ENCODE results near the gene ATF3. TPM values are rescaled to one million over a fixed set of nuclear protein-coding genes. Genes with fewer than 3 reads are reported as not detected.

The ATF3 gene
- total RNA-seq, 1 experiment from 2014 or later, result 335 TPM

DNA sequence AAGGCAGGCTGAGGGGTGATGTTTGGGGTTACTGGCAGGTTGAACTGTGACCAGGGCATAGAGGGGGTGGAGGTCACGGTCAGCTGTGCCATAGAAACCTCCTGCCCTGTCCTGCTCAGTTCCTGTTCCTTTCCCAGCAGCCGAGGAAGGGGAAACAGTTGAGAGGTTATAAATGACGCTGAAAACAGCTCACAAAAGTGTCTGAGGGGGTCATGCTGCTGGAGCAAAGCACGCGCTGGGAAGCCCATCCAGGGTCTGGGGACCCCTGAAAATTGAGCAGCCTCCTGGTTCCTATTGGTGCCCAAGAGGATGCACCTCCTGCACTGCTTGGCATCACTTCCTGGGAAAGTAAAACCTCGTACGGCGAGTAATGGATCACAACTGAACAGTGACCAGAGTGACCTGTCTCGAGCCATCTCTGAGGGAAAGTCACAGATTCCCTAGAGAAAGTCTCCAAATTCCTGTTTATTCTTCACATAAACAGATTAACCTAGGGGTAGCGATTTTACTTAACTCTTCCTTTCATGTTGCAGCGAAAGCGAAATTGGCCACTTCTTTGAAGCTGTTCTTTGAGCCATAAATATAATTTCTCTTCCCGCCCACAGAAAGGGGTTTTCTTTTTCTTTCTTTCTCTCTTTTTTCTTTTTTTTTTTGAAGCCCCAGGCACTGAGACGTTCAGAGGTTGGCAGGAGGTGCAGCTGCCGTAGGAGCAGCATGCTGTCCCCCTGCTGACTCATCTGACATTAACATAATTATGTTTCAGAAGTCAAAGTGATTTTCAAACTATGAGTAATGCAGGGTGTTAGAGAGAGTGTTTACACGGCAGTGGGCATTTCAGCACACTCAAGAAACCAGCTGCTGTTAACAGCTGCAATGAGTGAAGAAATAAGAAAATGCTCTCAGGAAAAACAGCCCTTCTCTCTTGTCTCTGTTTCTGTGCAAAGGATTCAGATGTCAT lies 41.8 kb upstream of the ATF3 start:
- Histone ChIP-seq H3K27ac (ENCODE audit: low read length) (peak overlapping the region; percentile 30), H3K9me2 (replicated peaks; ENCODE audit: low read length) (no peaks in the 10 kb centered on the region), H3K79me2 (ENCODE audit: low read length) (no peaks in the 10 kb centered on the region), H3K9ac (ENCODE audit: low read length) (peak overlapping the region; percentile 48), H2AFZ (ENCODE audit: low read length) (peak overlapping the region; percentile 81), H3K4me3 (ENCODE audit: low read length) (peak overlapping the region; percentile 67), H3K4me1 (ENCODE audit: insufficient read depth, low read length) (peaks cover 21% of the 10 kb centered on the region), H3K27me3 (ENCODE audit: low read length) (no peaks in the 10 kb centered on the region), H3K36me3 (ENCODE audit: low read depth, low read length) (no peaks in the 10 kb centered on the region), H4K20me1 (ENCODE audit: low read length) (no peaks in the 10 kb centered on the region), H3F3A (ENCODE audit: low read length, unreplicated experiment) (no peaks in the 10 kb centered on the region), H3K4me2 (ENCODE audit: low read length) (peak overlapping the region; percentile 85), H3K9me3 (ENCODE audit: low read length) (no peaks in the 10 kb centered on the region)
- BruUV-seq (replicated peaks), result TSS peak; percentile 44
- intact Hi-C loops (cut with micrococcal nuclease), result loop anchor here (2.0 to 10.0 kb wide), 3 partner anchors 30 to 282 kb away; partner anchors contain the start of gene PPP2R5A
- POLR2A ChIA-PET (ENCODE audit: unreplicated experiment), result interaction anchor here (0.5 to 2.1 kb wide), 3 partner anchors 13 to 291 kb away, joined by 3 to 12 read pairs (median 3); partner anchors contain the start of genes ATF3 and FLVCR1
- TF ChIP-seq, protein P1, sequence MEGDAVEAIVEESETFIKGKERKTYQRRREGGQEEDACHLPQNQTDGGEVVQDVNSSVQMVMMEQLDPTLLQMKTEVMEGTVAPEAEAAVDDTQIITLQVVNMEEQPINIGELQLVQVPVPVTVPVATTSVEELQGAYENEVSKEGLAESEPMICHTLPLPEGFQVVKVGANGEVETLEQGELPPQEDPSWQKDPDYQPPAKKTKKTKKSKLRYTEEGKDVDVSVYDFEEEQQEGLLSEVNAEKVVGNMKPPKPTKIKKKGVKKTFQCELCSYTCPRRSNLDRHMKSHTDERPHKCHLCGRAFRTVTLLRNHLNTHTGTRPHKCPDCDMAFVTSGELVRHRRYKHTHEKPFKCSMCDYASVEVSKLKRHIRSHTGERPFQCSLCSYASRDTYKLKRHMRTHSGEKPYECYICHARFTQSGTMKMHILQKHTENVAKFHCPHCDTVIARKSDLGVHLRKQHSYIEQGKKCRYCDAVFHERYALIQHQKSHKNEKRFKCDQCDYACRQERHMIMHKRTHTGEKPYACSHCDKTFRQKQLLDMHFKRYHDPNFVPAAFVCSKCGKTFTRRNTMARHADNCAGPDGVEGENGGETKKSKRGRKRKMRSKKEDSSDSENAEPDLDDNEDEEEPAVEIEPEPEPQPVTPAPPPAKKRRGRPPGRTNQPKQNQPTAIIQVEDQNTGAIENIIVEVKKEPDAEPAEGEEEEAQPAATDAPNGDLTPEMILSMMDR (conservative IDR thresholded peaks at IDR 0.05; ENCODE audit: low read depth, low read length), result no peak
- TF ChIP-seq EZH2 (IDR thresholded peaks at IDR 0.05; ENCODE audit: low read length, unreplicated experiment) (no peak), EZH2phosphoT487 (IDR thresholded peaks at IDR 0.05; ENCODE audit: borderline replicate concordance, low read length) (no peak)
- CTCF ChIA-PET, result interaction anchor here (0.6 to 0.8 kb wide), 3 partner anchors 14 to 1969 kb away, joined by 3 to 4 read pairs (median 3); no protein-coding TSS in a partner anchor
- ATAC-seq (peak; percentile 91), DNase-seq (peak; percentile 81)

DNA sequence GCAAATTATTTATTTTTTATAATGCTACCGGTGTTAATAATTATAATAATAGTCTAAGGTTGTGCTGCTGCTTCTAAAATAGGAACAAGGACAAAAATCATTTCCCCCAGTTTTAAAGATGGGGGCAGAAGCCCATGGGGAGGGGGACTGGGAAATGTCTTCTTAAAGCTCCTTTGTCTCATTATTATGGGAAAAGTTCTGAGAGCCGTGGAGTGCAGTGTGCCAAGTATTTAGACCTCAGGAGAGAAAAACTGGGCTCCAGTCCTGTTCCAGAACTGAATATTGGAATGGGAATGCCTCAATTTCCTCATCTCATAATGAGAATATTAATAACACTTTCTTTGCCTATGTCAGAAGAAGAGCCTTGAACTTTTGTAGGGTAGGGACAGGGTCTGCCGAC lies 40.9 kb upstream of the ATF3 start:
- CTCF ChIA-PET, result interaction anchor here (0.6 to 0.8 kb wide), 3 partner anchors 13 to 1970 kb away, joined by 3 to 4 read pairs (median 3); no protein-coding TSS in a partner anchor
- Histone ChIP-seq H3K4me3 (ENCODE audit: low read length) (peak overlapping the region; percentile 67; the same call in 1 of the 2 replicates), H3K27ac (ENCODE audit: low read length) (no peak overlapping the region), H3K79me2 (ENCODE audit: low read length) (no peaks in the 10 kb centered on the region), H3K9me2 (replicated peaks; ENCODE audit: low read length) (no peaks in the 10 kb centered on the region), H4K20me1 (ENCODE audit: low read length) (no peaks in the 10 kb centered on the region), H3K4me2 (ENCODE audit: low read length) (peak overlapping the region; percentile 85), H3K9ac (ENCODE audit: low read length) (no peak overlapping the region), H3K27me3 (ENCODE audit: low read length) (no peaks in the 10 kb centered on the region), H2AFZ (ENCODE audit: low read length) (no peak overlapping the region), H3F3A (ENCODE audit: low read length, unreplicated experiment) (no peaks in the 10 kb centered on the region), H3K9me3 (ENCODE audit: low read length) (no peaks in the 10 kb centered on the region), H3K36me3 (ENCODE audit: low read depth, low read length) (no peaks in the 10 kb centered on the region), H3K4me1 (ENCODE audit: insufficient read depth, low read length) (peaks cover 21% of the 10 kb centered on the region)
- BruUV-seq (replicated peaks), result no TSS peak
- DNase-seq, result no peak
- TF ChIP-seq EZH2 (IDR thresholded peaks at IDR 0.05; ENCODE audit: low read length, unreplicated experiment) (no peak), EZH2phosphoT487 (IDR thresholded peaks at IDR 0.05; ENCODE audit: borderline replicate concordance, low read length) (no peak)
- TF ChIP-seq, protein P1 (conservative IDR thresholded peaks at IDR 0.05; ENCODE audit: low read depth, low read length), result no peak
- intact Hi-C loops (cut with micrococcal nuclease), result loop anchor here (2.0 to 10.0 kb wide), 3 partner anchors 29 to 283 kb away; partner anchors contain the start of gene PPP2R5A
- POLR2A ChIA-PET (ENCODE audit: unreplicated experiment), result interaction anchor here (0.5 to 2.1 kb wide), 3 partner anchors 13 to 290 kb away, joined by 3 to 12 read pairs (median 3); partner anchors contain the start of genes ATF3 and FLVCR1
- ATAC-seq, result no peak

All from PC-3 (cell line).